Activated naive CD8-positive, alpha-beta T cell treated with anti-CD3 and anti-CD28 coated beads, Interleukin-2, amount 10 ng/mL, durations not matched to agents 7 days and 5 days (primary cell): Measurements from ENCODE around the gene PAM16. TPM values are rescaled to one million over a fixed set of nuclear protein-coding genes. Genes with fewer than 3 reads are reported as not detected.
A peak's percentile ranks its signal among the peaks of the same experiment; 100 is the strongest.
"Not testable (repeated sequence)": the region's sequence is repeated elsewhere in the genome, so short reads cannot be mapped to it uniquely, and the experiment has no call there.

Experiments
- ATAC-seq: fragments of 150-1000 bp; cut with Tn5 transposase; one replicate; pipeline ENCODE4 v1.10.0; 2021; ENCODE audit warnings: low read depth, moderate library complexity
- POLR2A ChIA-PET: fragments of 350-600 bp; sonication (Branson Sonifier 250); formaldehyde crosslinking; loops from one replicate; lab custom pipeline; 2021; ENCODE audit warnings: antibody characterized with exemption; lab: Charles Lee
- DNase-seq: peaks from one replicate; pipeline ENCODE4 v3.0.0; 2021
- H3K27ac Mint-ChIP-seq: one replicate; pipeline ENCODE4 v1.8.0; 2022; ENCODE audit warnings: mild to moderate bottlenecking, mixed read lengths
- H3K27me3 Mint-ChIP-seq: one replicate; pipeline ENCODE4 v1.8.0; 2022; ENCODE audit warnings: mild to moderate bottlenecking, moderate library complexity, mixed read lengths
- H3K36me3 Mint-ChIP-seq: one replicate; pipeline ENCODE4 v1.8.0; 2021; ENCODE audit warnings: mild to moderate bottlenecking, mixed read lengths
- H3K4me1 Mint-ChIP-seq: one replicate; pipeline ENCODE4 v1.8.0; 2021; ENCODE audit warnings: mixed read lengths
- H3K4me3 Mint-ChIP-seq: one replicate; pipeline ENCODE4 v1.8.0; 2022; ENCODE audit warnings: mild to moderate bottlenecking, moderate library complexity, mixed read lengths
- H3K9me3 Mint-ChIP-seq: one replicate; pipeline ENCODE4 v1.8.0; 2021; ENCODE audit warnings: mixed read lengths
- total RNA-seq, 2 experiments: library from RNA; stranded (reverse); gene quantifications; one replicate each; pipeline ENCODE4 v1.2.3, GENCODE V29; 2021

PAM16 gene
- total RNA-seq, 2 experiments from 2014 or later = 42.5 to 50.0 TPM

DNA sequence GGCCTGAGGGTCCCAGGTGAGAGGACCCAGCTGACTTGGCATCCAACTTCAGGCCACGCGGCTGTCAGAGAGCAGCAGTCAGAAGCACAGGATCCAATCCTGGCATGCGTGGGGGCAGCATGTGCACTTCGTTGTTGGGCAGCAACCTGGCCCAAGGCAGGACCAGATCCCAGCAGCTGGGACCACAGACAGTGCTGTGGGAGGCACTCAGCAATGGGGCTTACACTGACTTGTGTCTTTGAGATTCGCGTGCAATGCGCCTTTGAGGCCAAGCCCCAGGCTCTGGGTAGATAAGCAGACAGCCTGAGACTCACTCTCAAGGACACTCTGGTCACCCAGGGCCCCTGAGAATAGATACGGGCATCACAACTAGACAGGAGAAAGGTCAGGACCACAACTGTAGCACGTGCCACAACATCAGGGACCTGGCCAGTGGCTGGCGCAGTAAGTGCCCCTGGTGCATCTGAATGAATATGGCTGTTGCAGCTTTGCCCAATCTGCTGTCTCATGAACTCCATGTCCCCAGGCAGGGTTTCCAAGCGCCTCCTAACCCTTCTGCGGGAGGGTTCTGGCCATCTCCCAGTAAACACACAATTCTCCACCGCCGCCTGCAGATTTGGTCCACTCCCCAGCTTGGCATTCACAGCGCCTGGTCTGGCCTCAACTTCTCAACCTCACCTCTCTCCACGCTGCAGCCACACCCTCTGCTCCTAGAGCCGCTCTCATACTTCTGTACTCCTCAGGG is 3.2 kb downstream of the PAM16 start:
- H3K27me3 Mint-ChIP-seq = no peaks in the 10 kb centered on the region
- no peak for ATAC-seq
- DNase-seq = no peak
- POLR2A ChIA-PET = no interaction called here
- no peak overlapping the region for H3K4me3 Mint-ChIP-seq
- peaks cover 9% of the 10 kb centered on the region for H3K4me1 Mint-ChIP-seq
- peaks cover 2% of the 10 kb centered on the region for H3K36me3 Mint-ChIP-seq
- peak overlapping the region; percentile 42 for H3K27ac Mint-ChIP-seq
- H3K9me3 Mint-ChIP-seq = no peaks in the 10 kb centered on the region

DNA sequence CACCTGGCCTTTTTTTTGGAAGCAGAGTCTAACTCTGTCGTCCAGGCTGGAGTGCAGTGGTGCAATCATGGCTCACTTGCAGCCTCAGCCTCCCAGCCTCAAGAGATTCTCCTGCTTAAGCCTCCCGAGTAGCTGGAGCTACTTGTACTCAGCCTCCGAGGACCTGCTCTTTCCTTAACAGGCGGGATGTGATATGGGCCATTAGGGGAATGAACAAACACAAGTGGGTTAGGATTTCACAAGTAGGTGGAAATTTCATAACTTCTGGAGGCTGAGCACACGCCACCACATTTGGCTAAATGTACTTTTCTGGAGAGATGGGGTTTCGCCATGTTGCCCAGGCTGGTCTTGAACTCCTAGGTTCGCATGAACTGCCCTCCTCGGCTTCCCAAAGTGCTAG is 4.1 kb downstream of the PAM16 start:
- no peak for DNase-seq
- H3K4me3 Mint-ChIP-seq = no peak overlapping the region
- no peak for ATAC-seq
- H3K9me3 Mint-ChIP-seq = no peaks in the 10 kb centered on the region
- POLR2A ChIA-PET = interaction anchor here (0.6 kb wide), 1 partner anchor 174 kb away, joined by 3 read pairs; no protein-coding TSS in a partner anchor
- peaks cover 2% of the 10 kb centered on the region for H3K36me3 Mint-ChIP-seq
- no peaks in the 10 kb centered on the region for H3K27me3 Mint-ChIP-seq
- peaks cover 9% of the 10 kb centered on the region for H3K4me1 Mint-ChIP-seq
- H3K27ac Mint-ChIP-seq = no peak overlapping the region

DNA sequence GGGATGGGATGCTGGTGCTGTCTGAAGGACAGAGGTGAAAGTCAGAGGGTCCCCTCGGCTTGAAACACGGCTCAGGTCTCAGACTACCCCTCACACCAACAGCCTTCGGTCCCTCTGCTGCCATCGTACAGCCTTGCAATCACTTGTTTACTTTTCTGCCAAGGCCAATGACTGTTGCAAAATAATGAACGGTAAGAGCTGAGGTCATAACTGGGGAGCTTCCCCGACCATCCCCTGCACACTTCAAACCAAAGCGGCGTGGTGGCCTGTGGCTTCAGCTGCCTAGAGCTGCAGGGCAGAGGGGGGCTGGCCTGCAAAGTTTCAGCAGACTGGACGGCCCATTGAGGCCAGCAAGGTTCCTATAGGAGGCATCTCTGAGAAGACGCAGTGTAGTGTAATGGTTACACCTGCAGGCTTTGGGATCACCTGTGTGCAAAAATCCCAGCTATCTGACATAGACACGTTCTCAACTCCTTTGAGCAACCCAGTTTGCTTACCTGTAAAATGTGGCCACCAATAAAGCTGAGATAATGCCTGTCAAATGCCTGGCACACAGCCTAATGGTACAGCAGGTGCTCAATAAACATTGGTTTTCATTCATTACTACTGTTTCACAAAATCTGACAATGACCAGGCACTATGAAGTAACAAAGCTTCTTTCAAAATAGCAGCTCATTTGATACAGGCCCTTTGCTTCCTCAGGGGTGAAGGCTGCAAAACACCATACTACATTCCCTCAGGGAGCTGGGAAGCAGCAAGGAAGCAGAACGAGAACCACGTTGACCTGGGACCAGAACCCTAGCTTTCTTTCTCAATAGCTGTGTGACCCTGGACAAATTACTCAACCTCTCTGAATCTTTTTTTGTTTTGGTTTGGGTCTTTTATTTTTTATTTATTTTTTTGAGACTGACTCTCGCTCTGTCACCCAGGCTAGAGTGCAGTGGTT is 5.0 kb downstream of the PAM16 start:
- H3K36me3 Mint-ChIP-seq = peaks cover 2% of the 10 kb centered on the region
- H3K4me3 Mint-ChIP-seq = no peak overlapping the region
- ATAC-seq = no peak
- H3K27ac Mint-ChIP-seq = peak overlapping the region; percentile 48
- H3K4me1 Mint-ChIP-seq = peaks cover 3% of the 10 kb centered on the region
- no peak for DNase-seq
- no peaks in the 10 kb centered on the region for H3K9me3 Mint-ChIP-seq
- POLR2A ChIA-PET = interaction anchor here (0.6 to 2.0 kb wide), 3 partner anchors 39 to 173 kb away, joined by 3 to 6 read pairs (median 6); no protein-coding TSS in a partner anchor
- H3K27me3 Mint-ChIP-seq = no peaks in the 10 kb centered on the region

DNA sequence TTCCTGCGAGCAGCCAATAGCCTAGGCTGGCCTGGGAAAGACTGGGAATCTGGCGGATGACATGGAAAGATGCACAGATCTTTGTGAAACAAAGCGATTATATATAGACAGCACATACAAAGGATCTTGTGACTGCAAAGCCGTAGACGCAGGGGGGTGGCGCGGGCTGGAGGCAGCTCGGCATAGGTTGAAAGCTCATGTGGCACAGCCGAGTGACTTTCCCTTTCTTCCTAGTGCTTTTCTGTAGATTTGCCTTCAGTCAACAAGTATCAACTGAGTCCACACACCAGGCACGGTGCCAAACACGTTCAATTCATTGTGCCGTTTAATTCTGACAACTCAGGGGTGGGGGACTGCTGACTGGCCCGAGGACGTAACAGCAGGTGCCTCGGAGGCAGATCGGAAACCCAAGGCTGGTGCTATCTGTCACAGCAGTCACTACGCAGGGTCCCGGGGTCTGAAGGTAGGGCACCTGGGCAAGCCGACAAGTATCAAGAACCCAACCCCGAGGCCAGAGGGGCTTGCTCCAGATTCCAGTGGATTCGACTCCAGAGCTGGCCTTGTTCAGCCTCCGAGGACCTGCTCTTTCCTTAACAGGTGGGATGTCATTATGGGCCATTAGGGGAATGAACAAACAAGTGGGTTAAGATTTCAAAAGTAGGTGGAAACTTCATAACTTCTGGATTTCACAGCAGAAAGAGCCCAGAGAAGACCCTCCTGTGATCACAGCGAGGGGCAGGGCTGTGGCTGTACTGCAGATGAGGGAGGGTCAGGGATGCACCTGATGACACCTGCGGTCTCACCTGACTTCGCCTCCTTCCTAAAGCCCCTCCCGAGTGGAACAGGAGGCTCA is 5.9 kb downstream of the PAM16 start:
- Mint-ChIP-seq H3K36me3 (peaks cover 3% of the 10 kb centered on the region), H3K27ac (peak overlapping the region; percentile 9)

DNA sequence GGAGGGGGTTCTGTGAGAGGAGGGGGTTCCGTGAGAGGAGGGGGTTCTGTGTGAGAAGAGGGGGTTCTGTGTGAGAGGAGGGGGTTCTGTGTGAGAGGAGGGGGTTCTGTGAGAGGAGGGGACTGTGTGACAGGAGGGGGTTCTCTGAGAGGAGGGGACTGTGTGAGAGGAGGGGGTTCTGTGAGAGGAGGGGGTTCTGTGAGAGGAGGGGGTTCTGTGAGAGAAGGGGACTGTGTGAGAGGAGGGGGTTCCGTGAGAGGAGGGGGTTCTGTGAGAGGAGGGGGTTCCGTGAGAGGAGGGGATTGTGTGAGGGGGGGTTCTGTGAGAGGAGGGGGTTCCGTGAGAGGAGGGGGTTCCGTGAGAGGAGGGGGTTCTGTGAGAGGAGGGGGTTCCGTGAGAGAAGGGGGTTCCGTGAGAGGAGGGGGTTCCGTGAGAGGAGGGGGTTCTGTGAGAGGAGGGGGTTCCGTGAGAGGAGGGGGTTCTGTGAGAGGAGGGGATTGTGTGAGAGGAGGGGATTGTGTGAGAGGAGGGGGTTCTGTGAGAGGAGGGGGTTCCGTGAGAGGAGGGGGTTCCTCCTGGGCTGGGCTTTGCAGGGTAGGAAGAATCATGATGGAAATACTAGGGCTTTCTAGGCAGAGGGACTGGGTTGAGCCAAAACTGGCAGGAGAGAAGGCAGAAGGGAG is 6.7 kb downstream of the PAM16 start:
- H3K27me3 Mint-ChIP-seq, H3K9me3 Mint-ChIP-seq, H3K4me3 Mint-ChIP-seq, H3K4me1 Mint-ChIP-seq, H3K36me3 Mint-ChIP-seq, POLR2A ChIA-PET, ATAC-seq, DNase-seq: not testable (repeated sequence)
- H3K27ac Mint-ChIP-seq = peak overlapping the region; percentile 9

More for the DNA sequence above, 5.9 kb downstream of the PAM16 start:
- Mint-ChIP-seq H3K4me1 (peaks cover 3% of the 10 kb centered on the region), H3K4me3 (no peak overlapping the region), H3K9me3 (no peaks in the 10 kb centered on the region), H3K27me3 (no peaks in the 10 kb centered on the region)
- ATAC-seq = no peak
- POLR2A ChIA-PET = interaction anchor here (2.0 kb wide), 1 partner anchor 38 kb away, joined by 6 read pairs; no protein-coding TSS in a partner anchor
- DNase-seq = no peak

DNA sequence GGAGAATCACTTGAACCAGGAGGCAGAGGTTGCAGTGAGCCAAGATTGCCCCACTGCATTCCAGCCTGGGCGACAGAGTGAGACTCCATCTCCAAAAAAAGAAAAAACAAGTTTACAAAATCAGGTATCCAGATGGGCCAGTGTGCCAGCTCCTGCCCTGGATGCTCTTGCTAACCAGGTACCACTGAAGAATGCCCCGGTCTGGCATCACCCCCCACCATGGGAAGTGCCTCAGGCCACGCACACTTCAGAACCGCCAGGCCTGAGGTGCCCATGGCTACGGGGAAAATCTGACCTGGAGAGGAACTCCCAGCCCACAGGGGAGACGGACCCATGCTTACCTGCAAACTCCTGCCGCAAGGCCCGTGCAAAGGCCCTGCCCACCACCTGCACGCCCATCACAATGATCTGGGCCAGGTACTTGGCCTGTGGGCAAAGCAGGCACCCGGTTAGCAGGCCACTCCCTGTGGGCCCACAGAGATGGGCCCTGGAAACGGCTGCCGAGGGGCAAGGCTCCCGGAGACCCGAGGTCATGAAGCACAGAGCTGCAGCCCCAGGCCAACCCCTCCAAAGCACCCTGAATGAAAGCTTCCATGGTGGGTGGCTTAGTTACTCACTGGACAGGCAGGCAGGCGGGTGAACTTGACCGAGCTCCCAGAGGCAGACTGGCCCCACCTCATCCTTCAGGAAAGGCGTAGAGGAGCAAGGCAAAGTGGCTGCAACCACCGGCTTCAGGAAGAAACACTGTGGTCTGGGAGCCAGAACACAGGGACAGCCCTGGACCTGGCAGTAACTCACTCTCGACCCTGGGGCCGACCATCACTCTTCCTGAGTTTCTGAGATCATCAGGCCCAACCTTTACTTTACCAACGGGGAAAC is 8.0 kb downstream of the PAM16 start:
- DNase-seq (no peak), ATAC-seq (no peak)
- Mint-ChIP-seq H3K36me3 (peaks cover 2% of the 10 kb centered on the region), H3K27ac (no peak overlapping the region), H3K4me3 (no peak overlapping the region), H3K27me3 (no peaks in the 10 kb centered on the region), H3K4me1 (no peaks in the 10 kb centered on the region), H3K9me3 (no peaks in the 10 kb centered on the region)
- POLR2A ChIA-PET = no interaction called here

DNA sequence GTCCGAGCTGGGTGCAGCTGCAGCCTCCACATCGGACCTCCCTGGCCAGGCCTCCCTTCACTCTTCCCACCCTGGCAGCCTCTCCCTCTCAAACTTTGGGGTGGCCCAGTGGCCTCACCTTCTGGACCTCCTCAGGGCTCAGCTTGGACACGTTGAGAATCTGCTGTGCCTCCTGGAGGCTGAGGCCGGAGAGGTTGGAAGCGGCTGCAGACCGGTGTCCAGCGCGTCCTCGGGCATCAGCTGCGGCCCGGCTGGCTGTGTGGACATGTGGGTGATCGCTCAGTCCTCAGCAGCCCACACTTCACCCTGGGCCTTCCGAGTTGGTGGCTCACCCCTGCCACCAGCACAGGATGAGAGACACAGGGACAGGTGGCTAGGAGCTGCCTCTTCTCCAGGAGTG is 9.9 kb downstream of the PAM16 start:
- DNase-seq (no peak), ATAC-seq (no peak)
- Mint-ChIP-seq H3K36me3 (peaks cover 2% of the 10 kb centered on the region), H3K4me1 (no peaks in the 10 kb centered on the region), H3K9me3 (no peaks in the 10 kb centered on the region), H3K27ac (no peak overlapping the region), H3K27me3 (no peaks in the 10 kb centered on the region), H3K4me3 (no peak overlapping the region)
- POLR2A ChIA-PET = no interaction called here

DNA sequence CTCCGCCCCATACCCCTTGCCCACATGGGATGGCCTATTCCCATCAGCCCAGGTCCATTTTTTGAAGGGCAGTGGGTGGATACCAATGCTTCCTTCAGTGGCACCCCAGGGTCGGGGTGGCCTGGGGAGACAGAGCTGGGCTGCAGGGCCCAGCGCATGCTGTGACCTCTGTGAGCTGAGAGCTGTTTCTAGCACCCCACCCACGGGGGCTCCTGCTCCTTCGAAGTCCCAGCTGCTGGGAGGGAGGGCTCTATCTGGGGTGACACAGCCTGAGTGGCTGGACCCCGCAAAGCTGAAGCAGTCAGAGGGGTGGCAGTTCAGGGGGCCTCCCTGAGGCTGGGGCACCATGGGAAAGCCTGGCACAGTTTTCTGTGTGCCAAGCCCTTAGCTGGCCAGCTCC is 10.7 kb downstream of the PAM16 start:
- DNase-seq = no peak
- POLR2A ChIA-PET = no interaction called here
- Mint-ChIP-seq H3K36me3 (peaks cover 2% of the 10 kb centered on the region), H3K4me1 (no peaks in the 10 kb centered on the region), H3K27ac (no peak overlapping the region), H3K9me3 (no peaks in the 10 kb centered on the region), H3K4me3 (no peak overlapping the region), H3K27me3 (no peaks in the 10 kb centered on the region)
- no peak for ATAC-seq

DNA sequence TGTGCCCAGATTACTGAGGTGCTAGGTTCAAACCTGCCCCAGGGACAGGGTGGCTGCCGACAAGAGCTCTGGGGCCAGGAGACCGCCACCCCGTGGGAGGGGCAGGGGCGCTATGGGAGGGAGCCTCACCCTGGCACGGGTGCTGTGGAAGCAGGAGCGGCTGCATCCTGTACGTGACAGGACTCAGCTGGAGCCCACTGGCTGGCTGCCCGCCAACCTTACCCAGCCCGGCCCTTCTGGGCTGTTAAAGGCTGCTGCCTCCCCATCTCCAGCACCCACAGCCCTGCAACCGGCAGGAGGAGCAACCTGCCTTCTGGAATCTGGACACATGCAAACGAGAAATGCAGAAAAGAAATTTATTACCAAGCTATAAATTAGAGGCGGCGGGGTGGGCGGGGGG is 11.2 kb downstream of the PAM16 start:
- Mint-ChIP-seq H3K27ac (no peak overlapping the region), H3K27me3 (no peaks in the 10 kb centered on the region), H3K4me3 (no peak overlapping the region), H3K36me3 (peaks cover 2% of the 10 kb centered on the region), H3K9me3 (no peaks in the 10 kb centered on the region), H3K4me1 (no peaks in the 10 kb centered on the region)
- no peak for ATAC-seq
- POLR2A ChIA-PET = no interaction called here
- no peak for DNase-seq

DNA sequence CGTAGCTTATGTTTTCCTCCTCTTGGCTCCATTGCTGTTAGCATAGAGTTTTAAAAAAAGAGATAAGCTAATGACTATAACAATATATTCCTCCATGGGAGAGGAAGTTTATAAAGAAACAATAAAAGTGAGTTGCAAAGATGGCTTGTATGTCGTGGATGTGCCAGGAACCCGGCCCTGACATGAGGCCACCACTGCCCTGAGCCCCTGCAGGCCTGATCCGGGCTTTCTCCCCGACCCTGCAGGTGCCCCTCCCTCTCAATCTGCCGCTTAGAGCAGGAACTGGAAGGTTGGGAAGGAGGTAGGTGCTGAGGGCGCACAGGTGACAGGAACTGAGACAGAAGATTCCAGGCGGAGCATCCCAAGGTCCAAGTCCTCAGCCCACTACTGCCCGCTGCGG is 11.7 kb downstream of the PAM16 start:
- H3K27me3 Mint-ChIP-seq = no peaks in the 10 kb centered on the region
- peaks cover 2% of the 10 kb centered on the region for H3K36me3 Mint-ChIP-seq

DNA sequence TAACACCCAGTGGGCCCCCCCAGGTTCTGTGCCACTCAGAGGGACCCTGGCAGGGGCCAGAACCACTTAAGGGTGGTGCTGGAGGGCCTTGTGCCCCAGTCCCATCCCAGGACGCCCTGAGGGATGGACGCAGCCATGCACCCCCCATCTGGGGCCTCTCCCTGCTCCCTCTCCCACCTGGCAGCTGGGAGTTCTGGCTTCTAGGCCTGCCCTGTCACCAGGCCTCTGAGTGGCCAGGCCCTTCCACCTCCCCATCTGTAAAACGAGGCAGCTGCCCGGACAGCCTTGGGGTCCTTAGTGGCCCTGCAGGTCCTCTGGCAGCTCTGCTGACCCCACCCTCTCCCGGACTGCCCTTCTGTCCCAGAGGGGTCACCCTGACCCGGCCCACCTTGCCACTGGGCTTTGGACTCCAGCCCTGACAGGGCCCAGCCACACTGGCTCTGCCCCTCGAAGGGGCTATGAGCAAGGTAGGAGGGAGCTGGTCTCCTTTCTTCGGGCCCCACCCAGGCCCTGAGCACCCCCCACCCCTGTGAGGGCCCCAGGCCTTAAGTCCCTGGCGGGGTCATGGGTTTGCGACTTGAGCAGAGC is 12.3 kb downstream of the PAM16 start:
- DNase-seq (no peak), ATAC-seq (no peak)
- no peaks in the 10 kb centered on the region for H3K27me3 Mint-ChIP-seq
- POLR2A ChIA-PET = no interaction called here
- no peak overlapping the region for H3K4me3 Mint-ChIP-seq
- H3K27ac Mint-ChIP-seq = no peak overlapping the region
- H3K36me3 Mint-ChIP-seq = peaks cover 2% of the 10 kb centered on the region
- no peaks in the 10 kb centered on the region for H3K9me3 Mint-ChIP-seq
- no peaks in the 10 kb centered on the region for H3K4me1 Mint-ChIP-seq

More for the DNA sequence above, 11.7 kb downstream of the PAM16 start:
- H3K4me3 Mint-ChIP-seq = no peak overlapping the region
- no peaks in the 10 kb centered on the region for H3K4me1 Mint-ChIP-seq
- POLR2A ChIA-PET = no interaction called here
- no peak for ATAC-seq
- DNase-seq = no peak
- H3K9me3 Mint-ChIP-seq = no peaks in the 10 kb centered on the region
- H3K27ac Mint-ChIP-seq = no peak overlapping the region
